NCI-H146 treated with DMSO at 0.1 percent for 48 hours (cell line): ENCODE measurements around the gene CDH4.

Experiments used
- DNase-seq: peaks from one replicate; lab custom pipeline; 2025; ENCODE audit not compliant: unreplicated experiment; lab: John Stamatoyannopoulos, UW

CDH4 gene

DNA sequence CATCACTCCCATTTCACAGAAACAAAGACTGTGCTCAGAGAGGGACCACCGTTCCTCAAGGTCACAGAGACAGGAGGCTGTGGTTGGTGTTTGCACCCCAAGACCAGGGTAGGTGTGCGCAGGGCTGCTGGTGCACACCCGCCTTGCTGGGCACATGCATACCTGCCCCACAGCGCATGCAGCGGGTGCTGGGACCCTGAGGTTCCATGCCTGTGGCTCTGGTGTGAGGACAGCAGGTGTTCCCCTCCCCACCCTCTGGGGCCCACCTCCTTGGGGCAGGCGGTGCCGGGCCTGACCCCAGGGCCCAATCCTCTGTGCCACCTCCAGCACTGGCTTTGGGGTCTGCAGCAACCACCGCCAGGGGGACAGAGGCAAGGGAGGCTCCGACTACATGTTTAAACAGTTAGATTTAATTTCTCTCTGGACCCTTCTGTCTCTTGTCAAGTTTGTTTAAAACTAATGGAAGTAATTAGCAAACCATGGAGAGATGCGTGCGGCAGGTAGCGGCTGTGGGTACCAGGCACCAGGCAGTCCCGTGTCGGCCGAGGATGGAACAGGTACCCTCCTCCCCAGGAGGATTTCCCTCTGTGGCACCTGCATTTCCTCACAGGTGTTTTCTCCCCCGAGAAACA lies 485.9 kb downstream of the CDH4 start:
- DNase-seq: no peak

DNA sequence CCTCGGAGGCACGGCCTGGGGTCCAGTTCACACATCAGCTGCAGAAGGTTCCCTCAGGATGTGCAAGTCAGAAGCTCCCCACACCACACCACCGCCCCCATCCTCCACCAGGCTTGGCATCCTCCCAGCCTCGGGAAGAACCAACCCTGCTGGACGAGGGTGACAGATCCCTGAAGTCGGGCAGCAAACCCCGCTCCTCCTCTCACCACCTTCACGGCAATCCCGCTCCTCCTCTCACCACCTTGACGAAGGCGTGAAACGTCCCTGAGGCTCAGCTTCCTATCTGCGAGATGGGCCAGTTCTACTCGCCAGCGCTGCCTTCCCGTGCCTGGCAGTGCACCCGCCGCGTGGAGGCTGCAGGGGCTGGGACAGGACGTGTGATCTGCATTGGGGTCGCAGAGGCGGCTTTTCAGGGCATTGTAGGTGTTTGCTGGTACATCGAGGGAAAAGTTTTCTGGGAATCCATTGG lies 486.6 kb downstream of the CDH4 start:
- no peak for DNase-seq

DNA sequence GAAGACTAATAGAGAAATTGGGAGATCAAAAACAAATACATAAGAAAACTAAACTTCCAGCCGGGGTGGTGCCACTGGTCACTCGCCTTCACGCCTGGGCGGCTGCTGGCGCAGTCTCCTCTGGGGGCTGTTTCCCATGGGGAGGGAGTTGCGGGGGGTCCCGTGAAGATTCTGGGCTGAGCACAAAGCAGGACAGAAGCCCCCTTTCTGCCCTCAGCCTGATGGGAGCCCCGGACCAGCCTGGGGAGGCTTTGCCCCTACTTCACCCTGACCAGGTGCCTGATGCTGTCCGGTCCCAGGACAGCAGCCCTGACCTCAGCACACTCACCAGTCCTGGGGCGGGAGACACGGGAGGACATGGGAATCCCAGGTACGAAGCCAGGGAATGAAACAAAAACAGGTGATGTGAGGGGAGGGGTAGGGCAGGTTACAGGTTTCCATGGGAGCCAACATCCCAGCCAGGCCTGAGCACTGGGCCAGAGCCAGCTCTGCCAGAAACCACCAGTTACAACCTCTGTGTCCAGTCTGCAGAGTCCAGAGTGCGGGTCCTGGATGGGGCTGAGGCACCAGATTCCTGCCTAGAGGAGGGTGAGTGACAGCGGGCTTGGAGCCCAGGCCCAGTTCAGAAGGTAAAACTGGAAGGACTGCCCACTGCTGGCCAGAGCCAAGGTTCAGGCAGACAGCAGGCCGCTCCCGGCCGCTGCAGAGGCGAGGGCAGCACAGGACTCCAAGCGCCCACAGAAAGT lies 487.2 kb downstream of the CDH4 start:
- no peak for DNase-seq

DNA sequence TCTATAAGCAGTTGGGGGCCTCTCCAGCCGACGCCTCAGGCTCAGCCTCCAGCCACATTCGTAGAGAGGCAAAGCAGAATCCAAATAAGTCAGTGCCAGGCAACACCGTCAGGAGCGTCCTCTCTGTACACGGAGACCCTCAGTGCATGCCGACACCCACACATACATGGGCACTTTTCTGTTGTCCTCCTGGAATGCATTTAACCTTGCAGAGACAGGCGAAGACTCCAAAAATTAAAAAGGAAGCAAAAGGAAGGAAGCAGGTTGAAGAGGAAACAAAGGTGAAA lies 487.7 kb downstream of the CDH4 start:
- no peak for DNase-seq

DNA sequence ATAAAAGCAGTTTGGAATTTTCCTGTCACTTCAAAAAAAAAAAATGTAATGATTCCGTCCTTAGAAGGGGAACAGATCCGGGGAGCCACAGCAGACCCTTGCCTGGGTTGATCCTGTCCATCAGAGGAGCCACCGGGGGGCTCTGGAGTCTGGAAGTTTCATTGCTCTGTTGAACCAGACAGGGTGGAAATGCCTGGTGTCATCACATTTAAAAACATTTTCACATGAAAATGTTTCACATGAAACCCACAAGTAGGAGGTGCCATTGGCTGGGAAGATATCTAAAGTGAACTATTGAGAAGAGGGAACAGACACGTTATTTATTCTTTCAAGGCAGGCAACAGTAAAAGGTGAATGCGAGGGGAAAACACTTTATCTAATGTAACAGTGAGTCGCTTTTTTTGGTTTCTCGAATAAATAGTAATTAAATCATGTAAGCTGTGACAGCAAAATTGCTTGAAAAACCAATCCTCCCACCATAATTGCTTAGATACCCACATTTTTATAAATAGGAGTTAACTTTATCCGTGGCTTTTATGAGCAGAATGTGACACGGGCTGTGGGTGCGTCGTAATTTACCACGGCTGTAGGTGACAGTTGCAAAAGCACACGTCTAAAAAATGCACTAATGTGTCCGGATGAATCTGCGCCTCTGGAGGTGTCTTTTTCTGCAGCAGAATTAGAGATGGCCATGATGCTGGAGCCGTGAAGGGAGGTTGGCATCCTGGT lies 490.2 kb downstream of the CDH4 start:
- no peak for DNase-seq

DNA sequence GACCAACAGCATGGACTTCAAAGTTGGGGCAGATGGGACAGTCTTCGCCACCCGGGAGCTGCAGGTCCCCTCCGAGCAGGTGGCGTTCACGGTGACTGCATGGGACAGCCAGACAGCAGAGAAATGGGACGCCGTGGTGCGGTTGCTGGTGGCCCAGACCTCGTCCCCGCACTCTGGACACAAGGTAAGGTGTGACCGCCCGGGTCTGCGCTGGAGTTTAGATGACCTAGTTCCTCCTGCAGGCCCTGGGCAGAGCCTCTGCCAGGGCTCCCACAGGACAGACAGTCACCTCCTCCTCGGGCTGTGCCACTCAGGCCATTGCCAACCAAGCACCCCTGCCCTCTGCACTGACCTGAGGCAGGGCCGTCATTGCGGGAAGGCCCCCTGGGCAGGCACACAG lies 491.5 kb downstream of the CDH4 start:
- no peak for DNase-seq

DNA sequence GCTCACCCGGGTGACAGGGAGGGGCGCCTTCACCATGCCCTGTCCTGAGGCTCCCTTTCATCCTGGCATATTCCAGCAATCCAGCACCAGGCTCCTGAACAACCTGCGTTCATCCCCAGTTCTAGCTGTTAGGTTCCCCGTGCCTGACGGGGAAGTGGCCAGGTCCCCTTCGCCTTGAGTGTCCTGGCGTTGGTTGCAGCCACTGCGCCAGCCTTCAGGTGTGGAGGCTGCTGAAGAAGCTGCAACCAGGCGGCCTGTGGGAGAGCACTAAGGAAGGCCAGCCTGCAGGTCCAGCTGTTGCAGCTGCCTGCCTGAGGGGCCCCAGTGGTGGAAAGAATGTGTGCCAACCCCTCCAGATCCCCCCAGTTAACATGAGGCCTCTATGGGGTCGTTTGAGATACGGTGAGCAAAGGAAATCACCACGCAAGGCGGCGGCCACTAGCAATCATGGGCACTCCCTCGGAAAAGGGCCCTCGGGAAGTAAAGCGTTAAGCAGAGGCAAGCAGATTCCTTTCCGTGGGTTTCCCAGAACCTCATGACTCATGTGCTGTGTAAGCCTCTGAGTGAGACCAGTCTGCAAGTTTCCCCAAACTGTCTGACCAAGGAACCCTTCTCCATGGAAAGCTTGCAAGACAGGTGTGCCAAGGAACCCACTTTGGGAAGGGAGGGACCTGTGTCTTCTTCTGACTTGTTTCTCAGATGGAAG lies 492.8 kb downstream of the CDH4 start:
- DNase-seq: no peak

DNA sequence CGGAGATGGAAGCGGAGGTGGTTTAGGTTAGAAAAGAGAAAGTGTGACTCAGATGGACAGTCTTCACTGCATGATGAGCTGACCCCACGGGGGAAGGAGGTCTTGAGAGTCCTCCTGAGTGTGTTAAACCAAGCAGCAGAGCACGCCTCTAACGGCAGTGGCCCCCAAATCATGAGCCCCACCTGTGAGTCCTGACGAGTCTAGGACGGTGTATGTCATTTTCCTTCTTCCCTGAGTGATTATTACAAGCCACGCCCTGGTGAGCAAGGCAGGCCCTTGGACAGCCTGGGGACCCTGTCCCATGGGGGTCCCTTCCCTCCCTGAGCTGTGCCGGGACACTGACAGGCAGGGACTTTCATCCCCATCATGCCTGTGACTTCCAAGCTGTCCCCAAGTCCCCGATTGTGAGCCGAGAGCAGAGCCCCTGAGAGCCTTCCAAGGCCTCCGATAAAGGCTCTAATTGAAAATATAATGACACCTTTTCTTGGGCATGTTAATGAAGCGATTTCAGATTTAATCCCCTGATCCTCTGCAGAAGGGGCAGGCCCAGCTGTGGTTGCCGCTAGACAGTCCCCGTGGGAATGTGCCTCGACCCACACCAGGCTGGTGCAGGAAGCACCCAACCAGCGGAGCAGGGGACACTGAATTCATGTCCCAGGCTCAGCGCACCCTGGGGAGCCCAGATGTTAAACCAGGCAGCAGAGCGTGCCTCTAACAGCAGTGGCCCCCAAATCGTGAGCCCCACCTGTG lies 493.5 kb downstream of the CDH4 start:
- DNase-seq: no peak

DNA sequence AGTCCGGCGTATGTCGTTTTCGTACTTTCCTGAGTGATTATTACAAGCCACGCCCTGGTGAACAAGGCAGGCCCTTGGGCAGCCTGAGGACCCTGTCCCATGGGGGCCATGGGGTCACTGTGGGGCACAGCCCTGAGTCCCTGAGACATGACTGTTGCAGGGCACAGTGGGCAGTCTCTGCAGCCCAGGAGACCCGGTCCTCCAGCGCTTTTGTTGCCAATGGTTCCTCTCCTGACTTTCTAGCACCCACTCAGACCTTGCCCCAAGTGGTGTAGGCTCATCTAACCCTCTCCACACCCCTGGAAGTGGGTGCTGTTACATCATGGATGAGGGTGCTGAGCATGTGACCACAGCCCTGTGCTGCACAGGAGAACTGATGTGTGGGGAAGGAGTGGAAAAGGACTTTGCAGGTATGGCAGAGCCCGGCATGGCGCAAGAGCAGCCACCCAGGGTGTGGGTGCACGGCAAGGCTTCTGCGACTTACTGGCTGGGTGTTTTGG lies 494.1 kb downstream of the CDH4 start:
- no peak for DNase-seq

DNA sequence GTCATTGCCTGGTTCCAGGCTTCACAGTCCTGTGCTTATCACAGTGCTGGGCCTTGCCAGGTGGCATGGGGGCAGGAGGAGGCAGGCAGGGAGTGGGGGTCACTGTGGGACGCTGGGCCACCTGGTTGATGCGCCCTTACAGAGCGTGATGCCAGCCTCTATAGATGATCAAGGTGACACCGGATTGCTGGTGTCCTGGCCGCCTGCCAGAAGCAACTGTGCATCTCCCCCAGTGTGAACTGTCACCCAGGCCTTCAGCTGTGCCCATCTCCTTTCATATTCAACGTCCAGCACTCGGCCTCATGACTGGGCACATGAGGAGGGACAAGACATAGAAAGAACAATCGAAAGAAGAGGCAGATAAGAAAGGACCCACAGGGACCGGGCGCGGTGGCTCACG lies 494.7 kb downstream of the CDH4 start:
- no peak for DNase-seq

DNA sequence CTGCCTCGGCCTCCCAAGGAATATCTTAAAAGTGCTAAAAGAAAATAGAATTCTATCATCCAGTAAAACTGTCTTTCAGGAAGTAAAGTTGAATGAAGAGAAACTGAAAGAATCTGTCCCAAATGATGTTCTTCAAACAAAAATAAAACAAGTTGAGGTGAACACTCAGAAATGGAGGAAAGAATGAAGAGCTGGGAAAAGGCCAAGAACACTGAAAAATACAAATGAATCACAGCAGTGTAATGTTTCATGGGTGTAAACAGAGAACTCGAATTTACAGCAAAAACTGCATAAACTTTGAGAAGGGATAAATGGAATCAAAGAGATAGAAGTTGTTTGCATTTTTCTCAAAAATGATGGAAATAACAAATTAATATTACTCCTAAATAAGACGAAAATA lies 496.3 kb downstream of the CDH4 start:
- DNase-seq: no peak

DNA sequence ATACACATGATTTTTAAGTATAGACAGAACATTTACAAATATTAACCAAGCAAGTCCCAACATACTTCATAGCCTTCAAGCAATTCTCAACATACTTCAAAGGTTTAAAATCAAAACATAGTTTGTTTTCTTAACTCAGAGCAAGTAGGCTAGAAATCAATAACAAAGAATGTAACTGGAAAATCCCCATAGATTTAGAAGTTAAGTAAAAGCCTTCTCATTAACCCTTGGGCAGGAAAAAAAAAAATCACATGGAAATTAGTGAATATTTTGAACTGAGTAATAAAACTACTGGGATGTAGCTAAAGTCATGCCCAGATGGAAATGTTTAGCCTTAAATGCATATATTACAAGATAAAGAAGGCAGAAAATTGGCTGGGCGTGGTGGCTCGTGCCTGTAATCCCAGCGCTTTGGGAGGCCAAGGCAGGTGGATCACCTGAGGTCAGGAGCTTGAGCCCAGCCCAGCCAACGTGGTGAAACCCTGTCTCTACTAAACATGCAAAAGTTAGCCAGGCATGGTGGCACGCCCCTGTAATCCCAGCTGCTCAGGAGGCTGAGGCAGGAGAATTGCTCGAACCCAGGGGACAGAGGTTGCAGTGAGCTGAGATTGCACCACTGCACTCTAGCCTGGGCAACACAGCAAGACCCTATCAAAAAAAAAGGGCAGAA lies 497.5 kb downstream of the CDH4 start:
- no peak for DNase-seq

DNA sequence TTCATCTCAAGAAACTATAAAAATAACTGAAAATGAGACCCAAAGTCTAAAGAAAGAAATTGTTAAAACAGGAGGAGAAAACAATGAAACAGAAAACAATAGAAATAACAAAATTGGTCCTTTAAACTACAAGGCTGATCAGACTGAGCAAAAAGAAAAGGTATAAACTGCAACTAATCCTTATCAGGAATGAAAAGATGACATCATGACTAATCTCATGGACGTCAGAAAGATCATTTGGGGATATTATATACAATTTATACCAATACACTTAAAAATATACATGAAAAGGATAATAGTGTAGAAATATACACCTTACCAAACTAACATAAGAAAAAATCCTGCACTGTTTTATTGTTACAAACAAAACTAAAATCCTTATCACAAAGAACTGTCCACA lies 498.0 kb downstream of the CDH4 start:
- DNase-seq: no peak

DNA sequence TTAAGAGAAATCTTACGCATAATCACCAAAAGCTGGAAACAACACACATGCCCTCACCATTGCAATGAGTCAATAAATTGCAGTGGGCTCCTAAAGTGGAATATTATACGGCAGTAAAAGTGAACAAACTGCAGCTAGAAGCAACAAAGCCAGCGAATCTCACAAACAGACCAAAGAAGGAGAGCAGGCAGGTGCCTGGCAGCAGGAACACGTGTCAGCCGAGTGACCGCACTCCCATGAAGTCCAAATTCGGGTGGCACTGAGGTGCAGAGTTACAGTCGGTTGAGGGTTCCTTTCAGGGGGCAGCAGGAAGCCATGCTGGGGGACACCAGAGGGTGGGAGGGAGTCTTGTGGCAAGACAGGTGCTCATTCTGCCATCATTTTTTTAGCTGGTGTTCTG lies 500.5 kb downstream of the CDH4 start:
- no peak for DNase-seq

DNA sequence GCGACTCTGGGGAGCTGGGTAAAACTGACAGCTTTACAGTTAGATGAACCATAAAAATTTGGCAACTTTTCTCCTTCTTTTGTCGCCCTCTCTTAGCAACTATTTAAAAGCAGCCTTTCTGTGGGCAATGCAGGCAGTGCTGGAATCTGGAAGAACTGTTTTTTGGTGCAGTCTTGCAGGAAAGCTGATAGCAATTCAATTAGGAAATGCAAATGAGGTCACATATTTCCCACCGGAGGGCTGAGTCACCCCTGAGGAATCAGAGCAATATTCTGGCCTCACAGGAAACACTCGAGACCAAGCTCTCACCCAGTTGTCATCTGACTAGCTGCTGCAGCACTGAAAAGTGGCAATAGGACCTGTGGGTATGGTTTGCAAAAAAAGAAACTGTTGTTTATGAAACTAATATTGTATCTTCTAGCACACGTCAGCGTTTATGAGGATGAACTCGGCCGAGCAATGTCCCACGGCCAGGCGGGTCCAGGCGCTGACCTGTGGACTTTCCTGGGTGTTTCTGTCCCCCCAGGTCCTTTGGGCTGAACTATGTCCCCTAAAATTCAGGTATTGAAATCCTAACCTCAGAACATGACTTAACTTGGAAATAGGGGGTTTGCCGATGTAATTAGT lies 501.4 kb downstream of the CDH4 start:
- no peak for DNase-seq

DNA sequence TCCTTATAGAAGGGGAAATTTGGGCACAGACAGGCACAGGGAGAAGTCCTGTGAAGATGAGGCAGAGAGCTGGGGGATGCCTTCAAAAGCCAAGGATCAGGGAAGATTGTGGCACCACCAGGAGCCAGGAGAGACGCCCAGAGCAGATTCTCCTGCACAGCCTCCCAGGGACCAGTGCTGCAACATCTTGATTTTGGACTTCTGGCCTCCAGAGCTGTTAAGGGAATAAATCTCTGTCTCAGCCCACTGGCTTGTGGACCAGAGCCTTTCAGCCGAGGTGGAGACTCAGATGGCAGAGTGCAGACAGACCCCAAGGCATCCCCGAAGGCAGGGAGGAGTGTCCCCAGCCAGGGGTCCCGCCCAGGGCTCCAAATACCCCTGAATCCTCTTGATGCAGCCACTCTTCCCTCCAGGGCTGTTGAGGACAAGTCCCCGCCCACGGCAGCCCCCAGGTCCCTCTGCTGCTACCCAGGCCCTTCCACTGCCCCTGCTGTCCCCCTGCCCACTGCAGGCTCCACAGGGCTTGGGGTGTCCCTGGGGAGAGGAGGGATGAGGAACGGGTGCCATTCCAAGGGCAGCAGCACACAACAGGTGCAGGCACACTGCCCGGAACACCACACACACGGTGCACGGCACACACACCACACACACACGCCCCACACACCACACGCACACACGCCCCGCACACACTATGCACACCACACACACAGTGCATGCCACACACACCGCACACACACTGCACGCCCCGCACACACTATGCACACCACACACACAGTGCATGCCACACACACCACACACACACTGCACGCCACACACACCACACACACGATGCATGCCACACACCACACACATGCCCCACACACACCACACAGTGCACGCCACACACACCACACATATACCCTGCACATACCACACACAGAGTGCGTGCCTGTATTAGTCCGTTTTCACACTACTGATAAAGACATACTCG lies 502.2 kb downstream of the CDH4 start:
- DNase-seq: no peak

DNA sequence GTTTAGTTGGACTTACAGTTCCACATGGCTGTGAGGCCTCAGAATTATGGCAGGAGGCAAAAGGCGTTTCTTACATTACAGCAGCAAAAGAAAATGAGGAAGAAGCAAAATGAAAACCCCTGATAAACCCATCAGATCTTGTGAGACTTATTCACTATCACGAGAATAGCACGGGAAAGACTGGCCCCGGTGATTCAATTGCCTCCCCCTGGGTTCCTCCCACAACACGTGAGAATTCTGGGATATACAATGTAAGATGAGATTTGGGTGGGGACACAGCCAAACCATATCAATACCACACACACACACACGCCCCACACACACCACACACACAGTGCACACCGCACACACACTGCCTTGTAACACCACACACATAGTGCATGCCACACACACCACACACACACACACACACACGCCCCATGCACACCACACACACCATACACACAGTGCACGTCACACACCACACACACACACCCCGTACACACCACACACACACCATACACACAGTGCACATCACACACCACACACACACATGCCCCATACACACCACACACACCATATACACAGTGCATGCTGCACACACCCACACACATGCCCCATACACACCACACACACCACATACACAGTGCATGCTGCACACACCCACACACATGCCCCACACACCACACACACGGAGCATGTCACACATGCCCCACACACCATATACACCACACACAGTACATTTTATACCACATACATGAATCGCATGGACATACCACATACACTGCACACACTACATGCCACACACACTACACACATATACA lies 503.1 kb downstream of the CDH4 start:
- no peak for DNase-seq
